Activated naive CD4-positive, alpha-beta T cell treated with anti-CD3 and anti-CD28 coated beads, Interleukin-2, amount 10 ng/mL, durations not matched to agents 7 days and 5 days (primary cell): ENCODE results near the gene GYPC.
A peak's percentile ranks its signal among the peaks of the same experiment; 100 is the strongest.
"Not testable (repeated sequence)": the region's sequence is repeated elsewhere in the genome, so short reads cannot be mapped to it uniquely, and the experiment has no call there.

Experiments used
- CTCF ChIA-PET: fragments of 350-600 bp; sonication (Branson Sonifier 250); formaldehyde crosslinking; loops from one replicate; lab custom pipeline; 2021; ENCODE audit warnings: antibody characterized with exemption; lab: Charles Lee
- DNase-seq: peaks from one replicate; pipeline ENCODE4 v3.0.0-alpha.2; 2020
- H3K27ac Mint-ChIP-seq: one replicate; pipeline ENCODE4 v1.8.0; 2021; ENCODE audit warnings: mild to moderate bottlenecking, moderate library complexity, mixed read lengths
- H3K27me3 Mint-ChIP-seq: one replicate; pipeline ENCODE4 v1.8.0; 2021; ENCODE audit warnings: mild to moderate bottlenecking, mixed read lengths
- H3K36me3 Mint-ChIP-seq: one replicate; pipeline ENCODE4 v1.8.0; 2021; ENCODE audit warnings: mixed read lengths
- H3K4me1 Mint-ChIP-seq: one replicate; pipeline ENCODE4 v1.8.0; 2021; ENCODE audit warnings: mixed read lengths
- H3K4me3 Mint-ChIP-seq: one replicate; pipeline ENCODE4 v1.8.0; 2021; ENCODE audit warnings: mild to moderate bottlenecking, moderate library complexity, mixed read lengths
- H3K9me3 Mint-ChIP-seq: one replicate; pipeline ENCODE4 v1.8.0; 2021; ENCODE audit warnings: mixed read lengths

GYPC gene

DNA sequence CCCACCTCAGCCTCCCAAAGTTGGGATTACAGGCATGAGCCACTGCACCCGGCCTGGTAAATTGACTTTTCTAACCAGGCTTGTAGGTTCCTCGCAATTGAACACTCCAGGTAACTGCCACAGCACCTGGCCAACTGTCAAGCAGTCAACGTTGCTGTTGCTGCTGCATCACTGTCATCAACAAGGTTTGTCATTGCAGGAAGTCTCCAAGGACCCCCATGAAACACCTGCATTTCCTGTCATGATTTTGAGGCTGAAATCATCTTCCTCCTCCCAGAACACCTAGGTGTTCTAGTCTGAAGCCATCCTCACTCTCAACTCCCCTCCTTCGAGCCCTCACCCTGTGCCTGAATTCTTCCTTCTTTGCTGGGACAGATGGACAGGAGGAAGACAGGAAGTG lies 29.7 kb downstream of the GYPC start:
- no peak overlapping the region for H3K4me3 Mint-ChIP-seq
- H3K36me3 Mint-ChIP-seq = peaks cover 83% of the 10 kb centered on the region
- DNase-seq = no peak
- peaks cover 24% of the 10 kb centered on the region for H3K4me1 Mint-ChIP-seq
- CTCF ChIA-PET = no interaction called here
- peaks cover 15% of the 10 kb centered on the region for H3K9me3 Mint-ChIP-seq
- no peaks in the 10 kb centered on the region for H3K27me3 Mint-ChIP-seq
- peak overlapping the region; percentile 72 for H3K27ac Mint-ChIP-seq

DNA sequence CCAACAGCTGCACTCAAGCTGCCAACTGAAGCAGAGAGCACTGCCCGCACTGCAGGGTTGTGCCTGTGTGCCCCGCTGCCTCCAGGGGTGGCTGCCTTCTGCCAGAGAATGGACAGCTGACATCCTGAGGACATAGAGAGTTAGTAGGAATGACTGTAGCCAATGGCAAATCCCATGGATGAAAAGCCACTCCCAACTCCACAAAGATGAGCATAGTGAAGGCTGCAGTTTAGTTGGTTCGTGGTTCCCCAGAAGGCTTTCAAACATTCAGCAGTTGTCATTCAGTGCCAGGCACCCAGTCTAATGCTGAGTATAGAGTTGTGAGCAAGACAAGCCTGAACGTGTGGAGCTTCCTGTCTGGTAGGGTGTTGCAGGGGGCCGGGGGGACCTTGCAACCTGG lies 30.3 kb downstream of the GYPC start:
- H3K27ac Mint-ChIP-seq = peak overlapping the region; percentile 72
- no peaks in the 10 kb centered on the region for H3K27me3 Mint-ChIP-seq
- DNase-seq = no peak
- peaks cover 15% of the 10 kb centered on the region for H3K9me3 Mint-ChIP-seq
- H3K4me1 Mint-ChIP-seq = peaks cover 24% of the 10 kb centered on the region
- H3K4me3 Mint-ChIP-seq = no peak overlapping the region
- CTCF ChIA-PET = no interaction called here
- H3K36me3 Mint-ChIP-seq = peaks cover 83% of the 10 kb centered on the region

DNA sequence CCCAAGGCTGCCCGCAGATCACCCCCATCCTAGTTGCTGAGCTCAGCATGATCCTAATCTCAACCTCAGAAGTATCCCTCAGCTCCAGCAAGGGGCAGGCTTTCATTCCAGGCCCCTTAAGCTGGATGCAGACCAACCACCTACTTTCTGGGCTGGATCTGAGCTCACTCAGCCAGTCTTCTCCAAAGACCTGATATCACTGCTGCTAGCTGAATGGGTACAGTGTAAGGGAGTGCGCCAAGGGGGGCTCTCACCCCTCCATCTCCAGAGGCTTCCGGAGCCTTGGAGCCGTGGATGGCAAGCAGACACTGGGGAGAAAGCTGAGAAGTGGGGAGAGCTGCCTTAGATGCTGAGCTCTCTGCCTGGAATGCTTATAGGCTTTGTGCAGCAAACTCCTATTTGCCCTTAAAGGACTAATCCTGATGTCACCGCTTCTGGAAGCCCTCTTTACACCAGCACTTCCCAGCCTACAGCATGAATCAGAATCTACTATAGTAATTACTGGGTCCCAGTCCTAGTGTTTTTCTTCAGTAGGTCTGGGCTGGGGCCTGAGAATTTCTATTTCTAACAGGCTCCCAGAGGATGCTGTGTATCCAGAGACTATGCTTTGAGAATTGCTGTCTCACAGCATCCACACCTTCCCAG lies 31.0 kb downstream of the GYPC start:
- no peak overlapping the region for H3K4me3 Mint-ChIP-seq
- no peak overlapping the region for H3K27ac Mint-ChIP-seq
- peaks cover 86% of the 10 kb centered on the region for H3K36me3 Mint-ChIP-seq
- no peak for DNase-seq
- H3K9me3 Mint-ChIP-seq = peaks cover 15% of the 10 kb centered on the region
- H3K27me3 Mint-ChIP-seq = no peaks in the 10 kb centered on the region
- H3K4me1 Mint-ChIP-seq = peaks cover 24% of the 10 kb centered on the region
- CTCF ChIA-PET = no interaction called here

DNA sequence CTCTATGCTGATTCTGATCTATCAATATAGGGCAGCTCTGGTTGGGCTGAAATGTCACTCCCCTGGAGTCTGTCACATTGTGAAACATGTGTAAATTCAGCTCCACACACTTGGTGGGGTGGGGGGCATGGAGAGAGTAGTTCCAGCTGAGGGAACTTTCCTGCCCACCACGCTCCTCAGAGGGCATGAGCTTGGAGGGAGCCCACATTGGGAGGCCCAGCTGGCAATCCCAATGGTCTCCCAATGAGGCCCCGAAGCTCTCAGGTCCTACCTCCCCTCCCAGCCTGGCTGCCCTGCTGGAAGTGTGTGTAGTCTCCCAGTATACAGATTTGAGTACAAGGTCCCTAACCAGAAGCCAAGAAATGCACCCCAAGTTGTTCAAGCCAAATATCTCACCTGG lies 31.5 kb downstream of the GYPC start:
- CTCF ChIA-PET = no interaction called here

DNA sequence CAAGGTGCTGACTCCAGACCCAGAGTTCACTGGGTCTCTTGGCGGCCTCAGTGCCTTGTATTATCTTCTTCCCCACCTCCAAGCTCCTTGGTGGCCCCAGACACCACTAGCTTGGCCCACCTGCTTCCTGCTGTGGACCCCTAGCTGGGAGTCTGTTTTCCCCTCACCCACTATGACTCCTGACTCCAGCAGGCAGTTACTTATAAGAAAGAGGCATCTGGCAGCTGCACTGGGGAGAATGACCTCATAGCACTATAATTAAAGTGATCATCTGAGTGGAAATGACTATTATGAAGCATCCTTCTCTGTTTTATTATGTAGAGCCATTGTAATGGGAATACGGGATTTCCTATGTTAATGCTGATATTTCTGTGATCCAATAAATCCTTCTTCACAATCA lies 32.6 kb downstream of the GYPC start:
- H3K27ac Mint-ChIP-seq = not testable (repeated sequence)
- H3K4me1 Mint-ChIP-seq = peaks cover 24% of the 10 kb centered on the region

More for the DNA sequence above, 31.5 kb downstream of the GYPC start:
- no peak for DNase-seq
- peaks cover 90% of the 10 kb centered on the region for H3K36me3 Mint-ChIP-seq
- peaks cover 17% of the 10 kb centered on the region for H3K9me3 Mint-ChIP-seq
- H3K4me1 Mint-ChIP-seq = peaks cover 24% of the 10 kb centered on the region
- H3K27ac Mint-ChIP-seq = no peak overlapping the region
- H3K27me3 Mint-ChIP-seq = no peaks in the 10 kb centered on the region
- H3K4me3 Mint-ChIP-seq = no peak overlapping the region

DNA sequence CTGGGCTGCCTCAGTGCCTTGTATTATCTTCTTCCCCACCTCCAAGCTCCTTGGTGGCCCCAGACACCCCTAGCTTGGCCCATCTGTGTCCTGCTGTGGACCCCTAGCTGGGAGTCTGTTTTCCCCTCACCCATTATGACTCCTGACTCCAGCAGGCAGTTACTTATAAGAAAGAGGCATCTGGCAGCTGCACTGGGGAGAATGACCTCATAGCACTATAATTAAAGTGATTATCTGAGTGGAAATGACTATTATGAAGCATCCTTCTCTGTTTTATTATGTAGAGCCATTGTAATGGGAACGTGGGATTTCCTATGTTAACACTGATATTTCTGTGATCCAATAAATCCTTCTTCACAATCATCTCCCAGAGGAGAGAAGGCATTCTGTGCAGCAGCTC lies 36.3 kb downstream of the GYPC start:
- peaks cover 94% of the 10 kb centered on the region for H3K36me3 Mint-ChIP-seq
- H3K4me3 Mint-ChIP-seq, CTCF ChIA-PET, DNase-seq, H3K4me1 Mint-ChIP-seq, H3K27me3 Mint-ChIP-seq: not testable (repeated sequence)
- H3K9me3 Mint-ChIP-seq = peaks cover 23% of the 10 kb centered on the region
- peak overlapping the region; percentile 20 for H3K27ac Mint-ChIP-seq

More for the DNA sequence above, 32.6 kb downstream of the GYPC start:
- Mint-ChIP-seq H3K9me3 (peaks cover 23% of the 10 kb centered on the region), H3K36me3 (peaks cover 90% of the 10 kb centered on the region)
- H3K27me3 Mint-ChIP-seq, CTCF ChIA-PET, H3K4me3 Mint-ChIP-seq, DNase-seq: not testable (repeated sequence)

DNA sequence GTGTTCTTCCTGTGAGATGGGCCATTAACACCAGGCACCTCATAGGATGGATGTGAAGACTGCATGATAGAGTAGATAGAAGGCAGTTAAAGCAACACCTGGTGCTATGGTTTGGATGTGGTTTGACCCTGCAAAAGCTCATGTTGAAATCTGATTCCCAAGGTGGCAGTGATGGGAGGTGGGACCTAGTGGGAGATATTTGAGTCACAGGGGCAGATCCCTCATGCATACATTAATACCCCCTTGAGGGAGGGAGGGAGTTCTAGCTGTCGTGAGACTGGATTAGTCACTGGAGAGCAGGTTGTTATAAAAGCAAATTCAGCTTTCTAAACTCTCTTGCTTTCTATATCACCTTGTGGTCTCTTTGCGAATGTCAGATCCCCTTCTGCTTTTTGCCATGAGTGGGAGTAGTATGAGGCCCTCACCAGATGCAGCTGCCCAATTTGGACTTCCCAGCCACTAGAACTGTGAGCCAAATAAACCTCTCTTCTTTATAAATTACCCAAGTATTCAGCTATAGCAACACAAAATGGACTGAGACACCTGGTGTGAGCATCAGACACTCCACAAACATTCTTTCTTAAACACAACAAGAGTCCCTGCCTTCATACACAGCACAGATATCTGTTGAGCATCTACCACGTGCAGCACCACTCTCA lies 37.1 kb downstream of the GYPC start:
- peaks cover 95% of the 10 kb centered on the region for H3K36me3 Mint-ChIP-seq
- H3K27me3 Mint-ChIP-seq, H3K4me1 Mint-ChIP-seq, CTCF ChIA-PET, H3K4me3 Mint-ChIP-seq, DNase-seq: not testable (repeated sequence)
- H3K27ac Mint-ChIP-seq = peak overlapping the region; percentile 43
- peaks cover 20% of the 10 kb centered on the region for H3K9me3 Mint-ChIP-seq

DNA sequence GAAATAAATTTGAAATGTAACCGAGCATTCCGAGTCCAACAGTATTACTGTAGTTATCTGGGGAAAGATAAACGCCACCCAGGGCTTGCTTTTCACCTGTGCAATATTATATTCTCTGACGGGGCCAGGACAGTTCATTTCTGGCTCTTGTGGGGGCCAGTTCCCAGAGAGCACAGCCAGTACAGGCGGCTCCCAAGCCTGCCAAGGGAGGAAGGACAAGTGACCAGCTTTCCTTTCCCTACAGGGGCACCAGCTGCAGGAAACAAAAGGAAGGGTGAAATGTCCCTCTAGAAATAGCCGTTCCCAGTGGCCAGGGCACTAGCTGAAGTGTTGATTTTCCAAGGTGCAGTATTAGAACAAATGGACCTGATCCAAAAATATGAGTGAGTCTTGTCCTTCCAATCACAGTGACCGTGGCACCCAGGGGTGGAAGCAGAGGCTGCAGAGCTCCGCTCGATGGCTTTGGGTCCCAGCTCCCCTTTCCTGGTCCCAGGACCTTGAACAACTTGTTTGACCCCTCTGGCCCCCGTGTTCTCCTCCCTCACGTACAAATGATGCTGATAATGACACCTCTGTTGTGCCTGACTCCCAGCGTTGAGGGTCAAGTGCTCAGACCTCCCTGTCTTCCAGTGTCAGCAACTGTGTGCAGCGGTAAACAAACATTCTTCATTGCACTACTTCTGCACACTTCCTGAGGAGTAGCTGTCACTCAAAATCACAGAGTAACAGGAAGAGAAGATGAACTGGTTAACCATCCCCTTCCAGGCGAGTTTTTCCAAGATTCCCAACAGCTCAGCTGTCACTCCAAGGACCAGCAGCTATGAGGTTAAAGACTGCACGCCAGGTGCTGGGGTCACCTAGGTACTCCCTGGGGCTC lies 40.9 kb downstream of the GYPC start:
- Mint-ChIP-seq H3K9me3 (peaks cover 8% of the 10 kb centered on the region), H3K27me3 (no peaks in the 10 kb centered on the region), H3K36me3 (peaks cover 80% of the 10 kb centered on the region), H3K4me3 (no peak overlapping the region), H3K27ac (no peak overlapping the region), H3K4me1 (peaks cover 4% of the 10 kb centered on the region)
- DNase-seq = no peak
- CTCF ChIA-PET = no interaction called here

DNA sequence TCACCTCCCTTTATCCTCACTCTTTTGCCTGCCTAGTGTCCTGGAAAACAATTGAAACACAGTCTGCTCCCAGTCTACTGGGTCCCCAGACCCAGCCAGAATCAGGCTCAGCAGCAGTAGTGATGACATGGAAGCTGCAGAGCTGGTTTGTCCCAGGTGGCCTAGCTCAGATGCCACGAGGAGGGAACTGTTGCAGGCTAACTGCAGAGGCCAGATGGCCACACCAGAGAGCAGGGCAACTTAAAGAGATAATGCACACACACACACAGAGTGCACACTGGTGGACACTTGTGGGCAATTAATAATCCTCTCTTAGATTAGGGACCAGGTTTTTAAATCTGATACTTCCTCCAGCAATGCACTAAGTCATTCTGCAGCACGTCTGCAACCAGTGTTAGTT lies 42.4 kb downstream of the GYPC start:
- H3K27ac Mint-ChIP-seq = no peak overlapping the region
- no peak overlapping the region for H3K4me3 Mint-ChIP-seq
- no peaks in the 10 kb centered on the region for H3K9me3 Mint-ChIP-seq
- no peak for DNase-seq
- H3K4me1 Mint-ChIP-seq = peaks cover 4% of the 10 kb centered on the region
- no peaks in the 10 kb centered on the region for H3K27me3 Mint-ChIP-seq
- CTCF ChIA-PET = no interaction called here
- H3K36me3 Mint-ChIP-seq = peaks cover 65% of the 10 kb centered on the region

DNA sequence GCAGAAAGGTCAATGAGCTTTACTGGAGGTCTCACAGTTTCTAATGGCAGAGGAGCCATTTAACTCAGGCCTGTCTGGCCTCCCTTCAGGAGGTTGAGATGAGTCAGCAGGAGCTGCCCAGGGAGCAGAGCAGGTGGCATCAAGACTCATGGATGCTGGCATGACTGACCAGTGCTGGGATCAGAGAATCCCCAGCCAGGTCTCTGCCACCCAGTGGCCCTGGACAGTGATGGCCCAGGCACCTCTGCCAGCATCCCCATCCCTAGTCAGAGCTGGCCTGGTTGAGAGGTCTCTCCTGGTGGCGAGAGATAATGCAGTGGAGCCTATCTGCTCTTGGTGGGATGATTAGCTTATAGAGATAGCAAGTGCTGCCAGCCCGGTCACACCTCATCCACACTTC lies 43.1 kb downstream of the GYPC start:
- DNase-seq = no peak
- Mint-ChIP-seq H3K9me3 (no peaks in the 10 kb centered on the region), H3K4me1 (peaks cover 4% of the 10 kb centered on the region), H3K4me3 (no peak overlapping the region), H3K27me3 (no peaks in the 10 kb centered on the region), H3K36me3 (peaks cover 59% of the 10 kb centered on the region), H3K27ac (no peak overlapping the region)
- CTCF ChIA-PET = no interaction called here

DNA sequence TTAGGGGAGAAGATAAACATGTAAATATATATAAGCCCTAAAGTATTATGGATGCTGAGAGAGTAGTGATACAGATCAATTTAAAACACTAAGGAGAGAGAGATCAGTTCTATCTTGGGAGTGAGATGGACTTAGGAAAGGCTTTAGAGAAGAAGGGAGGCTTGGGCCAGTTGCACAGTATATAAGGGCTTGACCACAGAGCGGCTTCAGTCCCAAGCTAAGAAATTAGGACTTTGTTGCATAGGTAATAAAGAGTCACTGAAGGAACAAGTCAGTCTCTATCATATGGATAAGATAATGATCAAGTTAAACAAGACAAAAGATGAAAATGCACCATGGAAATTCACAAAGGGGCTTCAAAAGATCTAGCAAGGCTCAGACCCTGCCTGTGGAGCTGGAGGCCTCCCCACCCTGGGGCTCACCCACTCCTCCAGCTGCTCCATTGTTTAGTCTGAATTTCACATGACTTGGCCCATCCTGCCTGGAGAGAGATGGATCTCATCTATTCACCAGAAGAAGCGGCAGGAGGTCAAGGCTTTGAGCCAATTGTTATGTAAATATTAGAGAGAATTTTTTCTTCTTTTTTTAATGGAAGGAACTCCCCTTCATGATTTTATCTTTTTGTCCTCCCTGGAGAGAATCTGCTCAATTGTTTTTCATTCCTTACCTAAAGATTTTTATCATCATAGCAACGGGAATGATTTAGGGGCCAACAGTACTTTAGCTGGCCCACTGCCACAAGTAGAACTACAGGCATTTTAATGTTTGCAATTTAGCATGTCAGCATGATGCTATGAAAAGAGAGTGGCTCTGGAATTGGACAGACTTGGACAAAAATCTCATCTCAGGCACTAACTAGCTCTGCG lies 44.0 kb downstream of the GYPC start:
- CTCF ChIA-PET = no interaction called here
- Mint-ChIP-seq H3K27ac (no peak overlapping the region), H3K4me3 (no peak overlapping the region), H3K9me3 (no peaks in the 10 kb centered on the region), H3K27me3 (no peaks in the 10 kb centered on the region), H3K36me3 (peaks cover 50% of the 10 kb centered on the region), H3K4me1 (peaks cover 4% of the 10 kb centered on the region)
- no peak for DNase-seq

DNA sequence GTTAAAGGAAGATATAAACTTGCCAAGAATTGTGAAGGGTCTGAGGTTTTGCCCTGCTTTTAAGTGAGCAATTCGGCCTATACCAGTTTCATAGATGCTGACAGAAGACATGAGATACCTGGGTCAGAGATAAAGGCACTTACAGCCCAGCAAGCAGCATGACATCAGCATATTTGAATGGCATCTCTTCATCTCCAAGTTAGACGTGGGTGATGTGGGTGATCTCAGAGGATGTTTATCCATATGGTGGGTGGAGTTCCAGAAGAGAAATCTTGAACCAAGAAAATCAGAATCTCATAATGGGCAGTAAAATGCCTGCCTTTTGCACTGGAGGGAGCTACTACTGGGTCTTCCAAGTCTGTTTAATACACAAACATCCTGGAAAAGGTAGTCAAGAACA lies 44.7 kb downstream of the GYPC start:
- no peak overlapping the region for H3K4me3 Mint-ChIP-seq
- H3K4me1 Mint-ChIP-seq = peaks cover 4% of the 10 kb centered on the region
- CTCF ChIA-PET = no interaction called here
- no peak for DNase-seq
- peaks cover 42% of the 10 kb centered on the region for H3K36me3 Mint-ChIP-seq
- H3K9me3 Mint-ChIP-seq = no peaks in the 10 kb centered on the region
- no peaks in the 10 kb centered on the region for H3K27me3 Mint-ChIP-seq
- peak overlapping the region; percentile 35 for H3K27ac Mint-ChIP-seq

DNA sequence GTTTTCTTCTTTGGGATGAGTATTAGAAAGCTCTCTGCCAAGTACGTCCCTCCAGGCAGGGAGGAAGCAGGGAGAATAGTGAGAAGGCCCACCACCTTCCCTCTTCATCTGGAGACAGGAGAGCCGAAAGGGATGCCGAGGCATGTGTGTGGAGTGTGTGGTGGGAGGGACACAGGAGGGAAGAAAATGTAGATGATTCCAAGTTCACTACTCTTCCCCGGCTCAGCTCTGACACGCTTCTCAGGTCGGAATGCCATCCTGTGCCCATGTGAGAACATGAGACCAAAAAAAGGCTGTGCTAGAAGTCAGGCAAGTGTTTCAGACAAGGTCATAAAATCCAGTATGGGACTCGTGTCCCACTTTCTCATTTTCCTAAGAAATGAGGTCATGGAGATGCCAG lies 47.4 kb downstream of the GYPC start:
- Mint-ChIP-seq H3K4me1 (peaks cover 4% of the 10 kb centered on the region), H3K36me3 (peaks cover 18% of the 10 kb centered on the region), H3K27ac (no peak overlapping the region), H3K4me3 (no peak overlapping the region), H3K9me3 (no peaks in the 10 kb centered on the region), H3K27me3 (no peaks in the 10 kb centered on the region)
- no peak for DNase-seq
- CTCF ChIA-PET = no interaction called here
